NCI-H1694 (cell line): ENCODE data around the gene SKIC3.

Experiments
- DNase-seq: peaks from one replicate; lab custom pipeline; 2025; lab: John Stamatoyannopoulos, UW

SKIC3 gene

GRCh38 chr5:95554647-95555548 lies at the start of gene SKIC3, which contains the start of gene ARSK:
TSS of gene SKIC3 (minus strand) at chr5:95554977. CDS start at chr5:95547150, 7,827 bp downstream.
TSS of gene ARSK (plus strand) at chr5:95555101. CDS start at chr5:95555279, 178 bp downstream.
- peak; percentile 94 for DNase-seq

GRCh38 chr5:95600557-95600956 lies 45.8 kb upstream of the SKIC3 start:
- no peak for DNase-seq

GRCh38 chr5:95599252-95599651 lies 44.5 kb upstream of the SKIC3 start:
- no peak for DNase-seq

- DNase-seq: no peak
Measured at GRCh38 chr5:95595289-95595931, 40.6 kb upstream of the SKIC3 start.

- no peak for DNase-seq
Measured at GRCh38 chr5:95591490-95591901, 36.7 kb upstream of the SKIC3 start.

GRCh38 chr5:95590880-95591279 lies 36.1 kb upstream of the SKIC3 start:
- DNase-seq: no peak

- no peak for DNase-seq
Measured at GRCh38 chr5:95583992-95584391, 29.2 kb upstream of the SKIC3 start.

GRCh38 chr5:95581576-95581975 lies 26.8 kb upstream of the SKIC3 start:
- no peak for DNase-seq

GRCh38 chr5:95572016-95572415 lies 17.2 kb upstream of the SKIC3 start:
- no peak for DNase-seq

- DNase-seq: no peak
Measured at GRCh38 chr5:95565280-95565920, 10.6 kb upstream of the SKIC3 start.

- DNase-seq: peak; percentile 80
Measured at GRCh38 chr5:95564450-95564849, 9.7 kb upstream of the SKIC3 start.

GRCh38 chr5:95563367-95563766 lies 8.6 kb upstream of the SKIC3 start:
- DNase-seq: no peak

GRCh38 chr5:95562282-95562681 lies 7.5 kb upstream of the SKIC3 start:
- no peak for DNase-seq

GRCh38 chr5:95557841-95558240 lies 3.1 kb upstream of the SKIC3 start:
- DNase-seq: no peak

GRCh38 chr5:95555553-95555952 lies 776 bp upstream of the SKIC3 start:
- no peak for DNase-seq

GRCh38 chr5:95554331-95554646 lies 488 bp downstream of the SKIC3 start:
- DNase-seq: no peak

- DNase-seq: no peak
Measured at GRCh38 chr5:95549030-95549429, 5.7 kb downstream of the SKIC3 start.

- DNase-seq: no peak
Measured at GRCh38 chr5:95543017-95543705, 11.6 kb downstream of the SKIC3 start.

- DNase-seq: no peak
Measured at GRCh38 chr5:95537501-95537900, 17.3 kb downstream of the SKIC3 start.

- no peak for DNase-seq
Measured at GRCh38 chr5:95533761-95534160, 21.0 kb downstream of the SKIC3 start.

GRCh38 chr5:95533106-95533505 lies 21.7 kb downstream of the SKIC3 start:
- DNase-seq: no peak

GRCh38 chr5:95532415-95532814 lies 22.4 kb downstream of the SKIC3 start:
- no peak for DNase-seq
